GM18519 (cell line): ENCODE measurements around the gene TRIO.

ENCODE experiments used
- ATAC-seq: cut with Tn5 transposase; IDR thresholded peaks from one replicate; pipeline ENCODE4 v1.9.1; 2021; ENCODE audit warnings: mild to moderate bottlenecking, moderate library complexity; ENCODE audit not compliant: unreplicated experiment, low FRiP score

TRIO gene

GRCh38 chr5:14439087-14439871 is 296.1 kb downstream of the TRIO start:
- ATAC-seq: no peak

GRCh38 chr5:14440223-14440581 is 297.1 kb downstream of the TRIO start:
- ATAC-seq: no peak

GRCh38 chr5:14440582-14441431 is 297.7 kb downstream of the TRIO start:
- no peak for ATAC-seq

- ATAC-seq: no peak
Observed at GRCh38 chr5:14441641-14442040, 298.5 kb downstream of the TRIO start.

GRCh38 chr5:14442536-14442935 is 299.4 kb downstream of the TRIO start:
- ATAC-seq: no peak

GRCh38 chr5:14443671-14444093 is 300.5 kb downstream of the TRIO start:
- no peak for ATAC-seq

- ATAC-seq: no peak
Observed at GRCh38 chr5:14444161-14444560, 301.0 kb downstream of the TRIO start.

GRCh38 chr5:14445013-14445412 is 301.9 kb downstream of the TRIO start:
- ATAC-seq: no peak

GRCh38 chr5:14445576-14446290 is 302.6 kb downstream of the TRIO start:
- no peak for ATAC-seq

GRCh38 chr5:14447958-14448911 is 305.1 kb downstream of the TRIO start:
- ATAC-seq: peak; percentile 58

- no peak for ATAC-seq
Observed at GRCh38 chr5:14449052-14449661, 306.0 kb downstream of the TRIO start.

GRCh38 chr5:14450018-14450524 is 306.9 kb downstream of the TRIO start:
- no peak for ATAC-seq

GRCh38 chr5:14450742-14451141 is 307.6 kb downstream of the TRIO start:
- no peak for ATAC-seq

- ATAC-seq: no peak
Observed at GRCh38 chr5:14451871-14452270, 308.7 kb downstream of the TRIO start.

GRCh38 chr5:14452685-14453454 is 309.7 kb downstream of the TRIO start:
- no peak for ATAC-seq

- no peak for ATAC-seq
Observed at GRCh38 chr5:14453481-14453880, 310.3 kb downstream of the TRIO start.

GRCh38 chr5:14455814-14456321 is 312.7 kb downstream of the TRIO start:
- no peak for ATAC-seq

- ATAC-seq: no peak
Observed at GRCh38 chr5:14457476-14457875, 314.3 kb downstream of the TRIO start.
